Effector memory CD4-positive, alpha-beta T cell (primary cell): Measurements from ENCODE around the gene AKR1C8.
"Not testable (repeated sequence)": the region's sequence is repeated elsewhere in the genome, so short reads cannot be mapped to it uniquely, and the experiment has no call there.

Source experiments
- DNase-seq, 3 donors: peaks; one replicate each; pipeline ENCODE4 v3.0.0-alpha.2; 2020
- H3K27ac ChIP-seq: 2 replicates; pipeline ENCODE4 v1.7.0; 2013; ENCODE audit warnings: mild to moderate bottlenecking, low read length, moderate library complexity; ENCODE audit not compliant: insufficient read depth, poor library complexity, severe bottlenecking
- H3K27me3 ChIP-seq: replicated peaks from 2 replicates; pipeline ENCODE4 v1.7.0; 2013; ENCODE audit warnings: mild to moderate bottlenecking, low read length; ENCODE audit not compliant: insufficient read depth, control insufficient read depth, poor library complexity, severe bottlenecking
- H3K36me3 ChIP-seq: 2 replicates; pipeline ENCODE4 v1.7.0; 2013; ENCODE audit warnings: mild to moderate bottlenecking, low read length, moderate library complexity; ENCODE audit not compliant: control insufficient read depth, insufficient read depth
- H3K4me1 ChIP-seq: 2 replicates; pipeline ENCODE4 v1.7.0; 2013; ENCODE audit warnings: low read length, mild to moderate bottlenecking; ENCODE audit not compliant: control insufficient read depth, insufficient read depth, poor library complexity, severe bottlenecking
- H3K4me3 ChIP-seq: 2 replicates; pipeline ENCODE4 v1.7.0; 2013; ENCODE audit warnings: low read length, low read depth, mild to moderate bottlenecking; ENCODE audit not compliant: insufficient read depth, poor library complexity, severe bottlenecking
- H3K9me3 ChIP-seq: 2 replicates; pipeline ENCODE4 v1.7.0; 2013; ENCODE audit warnings: mild to moderate bottlenecking, low read length, moderate library complexity; ENCODE audit not compliant: control insufficient read depth

Gene AKR1C8

DNA sequence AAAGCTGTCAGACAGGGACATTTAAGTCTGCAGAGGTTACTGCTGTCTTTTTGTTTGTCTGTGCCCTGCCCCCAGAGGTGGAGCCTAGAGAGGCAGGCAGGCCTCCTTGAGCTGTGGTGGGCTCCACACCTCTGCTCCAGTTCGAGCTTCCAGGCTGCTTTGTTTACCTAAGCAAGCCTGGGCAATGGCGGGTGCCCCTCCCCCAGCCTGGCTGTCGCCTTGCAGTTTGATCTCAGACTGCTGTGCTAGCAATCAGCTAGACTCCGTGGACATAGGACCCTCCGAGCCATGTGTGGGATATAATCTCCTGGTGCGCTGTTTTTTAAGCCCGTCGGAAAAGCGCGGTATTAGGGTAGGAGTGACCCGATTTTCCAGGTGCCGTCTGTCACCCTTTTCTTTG, 4.4 kb downstream of the AKR1C8 start:
- H3K27ac ChIP-seq, H3K4me1 ChIP-seq, H3K9me3 ChIP-seq, H3K27me3 ChIP-seq, H3K36me3 ChIP-seq, H3K4me3 ChIP-seq, DNase-seq: not testable (repeated sequence)

DNA sequence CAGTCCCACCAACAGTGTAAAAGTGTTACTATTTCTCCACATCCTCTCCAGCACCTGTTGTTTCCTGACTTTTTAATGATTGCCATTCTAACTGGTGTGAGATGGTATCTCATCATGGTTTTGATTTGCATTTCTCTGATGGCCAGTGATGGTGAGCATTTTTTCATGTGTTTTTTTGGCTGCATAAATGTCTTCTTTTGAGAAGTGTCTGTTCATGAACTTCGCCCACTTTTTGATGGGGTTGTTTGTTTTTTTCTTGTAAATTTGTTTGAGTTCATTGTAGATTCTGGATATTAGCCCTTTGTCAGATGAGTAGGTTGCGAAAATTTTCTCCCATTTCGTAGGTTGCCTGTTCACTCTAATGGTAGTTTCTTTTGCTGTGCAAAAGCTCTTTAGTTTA, 9.4 kb downstream of the AKR1C8 start:
- not testable (repeated sequence) for H3K36me3 ChIP-seq, DNase-seq, H3K27me3 ChIP-seq, H3K27ac ChIP-seq, H3K9me3 ChIP-seq, H3K4me1 ChIP-seq, H3K4me3 ChIP-seq

DNA sequence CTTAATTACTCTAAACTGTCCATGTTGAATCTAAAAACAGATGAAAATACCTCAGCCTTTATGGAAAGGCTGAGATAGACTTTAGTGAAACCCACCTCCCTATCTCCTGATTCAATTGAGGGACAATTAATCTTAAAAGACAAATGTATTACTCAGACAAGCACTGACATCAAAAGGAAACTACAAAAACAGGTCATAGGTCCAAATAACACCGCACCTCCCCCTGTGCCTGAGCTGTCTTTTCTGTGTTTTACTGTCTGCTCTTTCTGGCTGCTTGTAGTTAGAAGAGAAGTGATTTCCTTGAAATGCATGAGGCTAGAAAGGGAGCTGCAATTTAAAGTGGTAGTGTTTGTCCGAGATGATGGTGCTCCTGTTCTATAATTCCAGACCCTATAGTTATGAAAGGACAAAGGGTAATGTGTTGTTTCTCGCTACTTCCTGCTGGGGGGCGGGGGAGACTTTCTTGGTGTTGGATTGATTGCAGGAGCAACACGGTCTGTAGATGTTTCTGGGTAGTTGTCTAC, 16.0 kb downstream of the AKR1C8 start:
- H3K27me3 ChIP-seq: no peaks in the 10 kb centered on the region
- H3K4me3 ChIP-seq: no peak overlapping the region
- no peak overlapping the region for H3K27ac ChIP-seq
- H3K4me1 ChIP-seq: no peaks in the 10 kb centered on the region
- DNase-seq: no peak
- H3K36me3 ChIP-seq: no peaks in the 10 kb centered on the region
- peaks cover 5% of the 10 kb centered on the region for H3K9me3 ChIP-seq

DNA sequence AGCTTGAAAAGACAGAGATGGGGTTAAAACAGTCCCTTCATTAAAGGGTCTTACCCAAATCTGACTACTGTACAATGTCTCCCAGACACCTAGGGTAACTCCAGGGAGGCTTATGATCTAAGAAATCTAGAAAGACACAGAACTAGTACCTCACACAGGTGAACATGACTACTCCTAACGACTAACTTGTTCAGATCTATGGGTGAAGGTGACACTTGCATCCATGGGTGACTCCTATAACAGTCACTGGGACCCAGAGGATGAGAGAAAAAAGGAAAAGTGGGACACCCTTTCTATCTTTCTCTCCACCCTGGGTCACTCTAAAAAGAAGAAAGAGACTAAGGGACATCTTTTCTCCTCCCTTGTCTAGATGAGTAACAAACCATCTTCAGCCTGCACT, 19.2 kb downstream of the AKR1C8 start:
- Histone ChIP-seq H3K36me3 (no peaks in the 10 kb centered on the region), H3K27me3 (no peaks in the 10 kb centered on the region), H3K4me1 (no peaks in the 10 kb centered on the region), H3K9me3 (peaks cover 5% of the 10 kb centered on the region), H3K27ac (no peak overlapping the region), H3K4me3 (no peak overlapping the region)
- DNase-seq: no peak

GRCh38 chr10:5163487-5163886, 21.5 kb downstream of the AKR1C8 start:
- H3K27me3 ChIP-seq: no peaks in the 10 kb centered on the region
- H3K27ac ChIP-seq: no peak overlapping the region
- DNase-seq: no peak
- peaks cover 5% of the 10 kb centered on the region for H3K9me3 ChIP-seq
- no peaks in the 10 kb centered on the region for H3K36me3 ChIP-seq
- H3K4me3 ChIP-seq: no peak overlapping the region
- H3K4me1 ChIP-seq: no peaks in the 10 kb centered on the region

DNA sequence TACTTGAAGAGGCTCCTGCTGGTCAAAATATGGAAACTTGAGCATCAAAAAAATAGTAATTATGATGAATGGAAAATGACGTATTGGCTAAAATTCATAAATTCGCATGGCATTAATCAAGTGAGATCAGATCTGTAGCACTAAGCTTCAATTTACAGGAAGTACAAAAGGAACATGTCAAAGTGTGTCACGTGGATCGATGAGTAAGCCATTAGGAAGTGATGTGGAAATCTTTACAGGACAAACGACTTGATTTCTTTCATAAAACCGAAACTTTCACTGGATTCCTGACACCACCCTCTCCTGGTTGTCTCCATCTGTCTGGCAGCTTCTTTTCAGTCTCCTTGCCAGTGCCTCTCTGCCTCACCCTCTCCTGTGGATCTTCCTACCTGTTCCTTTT, 25.8 kb downstream of the AKR1C8 start:
- Histone ChIP-seq H3K9me3 (no peaks in the 10 kb centered on the region), H3K4me1 (no peaks in the 10 kb centered on the region), H3K36me3 (no peaks in the 10 kb centered on the region), H3K27me3 (no peaks in the 10 kb centered on the region), H3K27ac (no peak overlapping the region), H3K4me3 (no peak overlapping the region)
- DNase-seq: no peak

- no peaks in the 10 kb centered on the region for H3K9me3 ChIP-seq
- H3K27me3 ChIP-seq: no peaks in the 10 kb centered on the region
- no peak overlapping the region for H3K27ac ChIP-seq
- H3K4me1 ChIP-seq: no peaks in the 10 kb centered on the region
- H3K4me3 ChIP-seq: no peak overlapping the region
- no peaks in the 10 kb centered on the region for H3K36me3 ChIP-seq
- no peak for DNase-seq
Measured at GRCh38 chr10:5157501-5157900, 27.4 kb downstream of the AKR1C8 start.

DNA sequence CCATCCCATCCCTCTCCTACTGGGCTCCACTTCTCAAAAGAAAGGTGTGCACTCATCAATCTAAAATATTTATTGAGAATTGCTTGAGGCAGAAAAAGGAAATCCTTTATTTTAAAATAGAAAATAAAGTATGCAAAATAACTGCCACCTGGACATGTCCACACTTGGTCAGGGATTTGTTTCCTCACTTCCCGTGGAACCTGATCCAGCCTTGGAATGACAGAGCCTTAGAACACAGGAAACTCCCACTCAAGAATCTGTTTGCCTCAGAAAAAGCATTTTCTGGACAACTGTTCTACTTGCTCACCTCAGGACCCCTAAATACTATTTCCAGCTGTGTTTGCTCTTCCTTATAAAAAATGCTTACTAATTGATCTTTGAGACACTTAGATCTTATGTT, 29.0 kb downstream of the AKR1C8 start:
- Histone ChIP-seq H3K36me3 (no peaks in the 10 kb centered on the region), H3K9me3 (no peaks in the 10 kb centered on the region), H3K4me3 (no peak overlapping the region), H3K27ac (no peak overlapping the region), H3K27me3 (no peaks in the 10 kb centered on the region), H3K4me1 (no peaks in the 10 kb centered on the region)
- no peak for DNase-seq

- no peak overlapping the region for H3K4me3 ChIP-seq
- no peaks in the 10 kb centered on the region for H3K27me3 ChIP-seq
Measured at GRCh38 chr10:5151076-5151475, 33.9 kb downstream of the AKR1C8 start.

GRCh38 chr10:5148678-5149032, 36.3 kb downstream of the AKR1C8 start:
- Histone ChIP-seq H3K27ac (no peak overlapping the region), H3K4me1 (no peaks in the 10 kb centered on the region), H3K9me3 (no peaks in the 10 kb centered on the region), H3K27me3 (no peaks in the 10 kb centered on the region), H3K36me3 (no peaks in the 10 kb centered on the region), H3K4me3 (no peak overlapping the region)
- no peak for DNase-seq

More at GRCh38 chr10:5151076-5151475, 33.9 kb downstream of the AKR1C8 start:
- H3K36me3 ChIP-seq: no peaks in the 10 kb centered on the region
- no peak for DNase-seq
- H3K27ac ChIP-seq: no peak overlapping the region
- H3K4me1 ChIP-seq: no peaks in the 10 kb centered on the region
- H3K9me3 ChIP-seq: no peaks in the 10 kb centered on the region
